GM13976 (cell line): ENCODE measurements around the gene FOXB2.
A peak's percentile ranks its signal among the peaks of the same experiment; 100 is the strongest.

ENCODE experiments used
- DNase-seq: peaks from one replicate; pipeline ENCODE4 v3.0.0; 2012; ENCODE audit warnings: low spot score
- in situ Hi-C: fragments of 300-500 bp; cut with MboI; formaldehyde crosslinking; loops from one replicate; pipeline ENCODE4 v1.12.0; 2022; ENCODE audit warnings: low sequenced_read_pairs, mixed read lengths, inconsistent platforms; ENCODE audit not compliant: unreplicated experiment
- TF ChIP-seq, protein P1 (sequence below): IDR thresholded peaks from 2 replicates; pipeline ENCODE4 v1.5.1; 2012; ENCODE audit warnings: borderline replicate concordance, mild to moderate bottlenecking; ENCODE audit not compliant: insufficient read depth; ENCODE audit errors: extremely low read depth, missing control alignments, control extremely low read depth

FOXB2 gene

DNA sequence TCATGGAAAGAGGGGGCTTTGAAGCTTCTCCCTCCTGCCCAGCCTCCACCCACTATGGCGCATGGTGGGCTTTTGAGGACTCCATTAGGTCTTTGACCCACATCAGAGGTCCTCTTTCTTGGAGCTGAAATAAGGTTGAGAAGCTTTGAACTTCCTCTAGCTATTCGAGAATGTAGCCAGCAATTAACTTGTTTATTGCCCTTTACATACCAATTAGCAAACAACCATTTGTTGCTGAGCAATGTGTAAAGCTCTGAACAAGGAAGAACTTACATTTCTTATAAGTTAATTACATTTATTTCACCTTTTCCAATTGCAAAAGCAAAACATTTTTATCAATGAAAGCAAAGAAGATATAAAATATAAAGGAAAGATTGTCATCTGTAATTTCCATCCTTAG lies 30.5 kb upstream of the FOXB2 start:
- TF ChIP-seq, protein P1, sequence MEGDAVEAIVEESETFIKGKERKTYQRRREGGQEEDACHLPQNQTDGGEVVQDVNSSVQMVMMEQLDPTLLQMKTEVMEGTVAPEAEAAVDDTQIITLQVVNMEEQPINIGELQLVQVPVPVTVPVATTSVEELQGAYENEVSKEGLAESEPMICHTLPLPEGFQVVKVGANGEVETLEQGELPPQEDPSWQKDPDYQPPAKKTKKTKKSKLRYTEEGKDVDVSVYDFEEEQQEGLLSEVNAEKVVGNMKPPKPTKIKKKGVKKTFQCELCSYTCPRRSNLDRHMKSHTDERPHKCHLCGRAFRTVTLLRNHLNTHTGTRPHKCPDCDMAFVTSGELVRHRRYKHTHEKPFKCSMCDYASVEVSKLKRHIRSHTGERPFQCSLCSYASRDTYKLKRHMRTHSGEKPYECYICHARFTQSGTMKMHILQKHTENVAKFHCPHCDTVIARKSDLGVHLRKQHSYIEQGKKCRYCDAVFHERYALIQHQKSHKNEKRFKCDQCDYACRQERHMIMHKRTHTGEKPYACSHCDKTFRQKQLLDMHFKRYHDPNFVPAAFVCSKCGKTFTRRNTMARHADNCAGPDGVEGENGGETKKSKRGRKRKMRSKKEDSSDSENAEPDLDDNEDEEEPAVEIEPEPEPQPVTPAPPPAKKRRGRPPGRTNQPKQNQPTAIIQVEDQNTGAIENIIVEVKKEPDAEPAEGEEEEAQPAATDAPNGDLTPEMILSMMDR: no peak
- in situ Hi-C loops: no loop called here
- no peak for DNase-seq

DNA sequence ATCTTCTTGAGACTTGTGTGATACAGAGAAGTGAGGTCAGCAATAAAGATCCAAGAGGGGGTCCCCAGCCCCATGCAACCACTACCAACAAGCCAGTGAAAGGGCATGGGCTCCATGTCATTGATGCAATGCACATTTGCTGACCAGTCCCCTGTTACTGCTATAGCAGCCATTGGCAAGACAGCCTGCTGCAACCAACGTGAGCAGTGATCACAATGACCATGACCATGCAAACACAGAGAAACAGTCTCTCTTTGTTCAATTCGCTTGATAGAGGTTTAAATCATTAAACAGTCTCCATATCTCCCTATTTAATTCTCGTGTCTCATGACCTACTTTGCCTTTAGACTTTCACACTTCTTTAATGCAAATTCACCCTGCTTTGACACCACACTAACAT lies 30.0 kb upstream of the FOXB2 start:
- TF ChIP-seq, protein P1: no peak
- DNase-seq: no peak
- in situ Hi-C loops: no loop called here

DNA sequence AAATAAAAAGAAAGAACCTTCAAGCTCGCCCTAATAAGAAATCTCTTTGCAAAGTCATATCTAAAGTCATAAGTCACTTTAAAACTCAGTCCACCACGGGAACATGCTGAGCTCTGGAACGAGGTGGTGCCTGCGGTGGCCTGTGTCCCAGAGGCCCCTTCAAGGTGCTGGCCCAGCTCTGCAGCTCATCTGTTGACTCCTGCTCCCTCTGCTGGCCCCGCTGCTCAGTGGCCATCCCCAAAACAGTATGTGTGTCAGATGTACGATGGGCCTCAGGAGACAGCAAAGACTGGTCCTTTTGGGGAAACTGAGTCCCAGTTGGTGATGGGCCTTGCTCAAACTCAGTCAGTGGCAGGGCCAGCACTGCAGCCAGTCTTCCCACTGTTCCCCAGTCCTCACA lies 22.8 kb upstream of the FOXB2 start:
- in situ Hi-C loops: no loop called here
- TF ChIP-seq, protein P1: peak; percentile 62
- peak; percentile 38 for DNase-seq

DNA sequence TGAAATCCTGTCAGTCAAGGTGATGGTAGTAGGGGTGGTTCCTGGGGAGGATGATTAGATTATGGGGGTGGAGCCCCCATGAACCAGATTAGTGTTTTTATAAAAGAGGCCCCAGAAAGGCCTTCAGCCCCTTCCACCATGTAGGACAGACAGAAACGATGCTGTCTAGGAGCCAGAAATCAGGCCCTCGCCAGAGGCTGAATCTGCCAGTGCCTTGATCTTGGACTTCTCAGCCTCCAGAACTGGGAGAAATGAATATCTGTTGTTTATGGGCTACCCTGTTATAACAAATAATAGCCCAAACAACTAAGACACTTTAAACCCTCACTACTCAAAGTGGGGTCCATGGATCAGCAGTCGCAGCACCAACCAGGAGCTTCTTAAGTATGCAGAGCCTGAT lies 20.2 kb upstream of the FOXB2 start:
- in situ Hi-C loops: no loop called here
- no peak for DNase-seq
- TF ChIP-seq, protein P1: no peak

DNA sequence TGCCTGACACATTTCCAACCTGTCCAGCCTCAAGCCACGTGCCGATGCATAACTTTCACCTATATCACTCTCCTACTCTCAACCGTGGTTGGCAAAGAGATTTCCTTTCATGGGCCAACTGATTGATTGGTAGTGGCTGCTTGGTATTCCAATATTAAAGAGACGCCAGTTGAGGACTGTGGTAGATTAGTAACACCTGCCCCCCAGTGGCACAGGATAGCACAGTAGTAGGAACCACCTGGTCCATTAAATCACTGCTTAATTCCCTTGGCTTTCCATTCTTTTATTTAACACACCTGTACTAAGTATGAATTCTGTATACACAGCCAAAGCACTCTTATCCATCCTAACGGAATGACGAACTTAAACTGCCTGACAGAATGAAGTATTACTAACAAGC lies 19.1 kb upstream of the FOXB2 start:
- TF ChIP-seq, protein P1: no peak
- in situ Hi-C loops: loop anchor here (10.0 kb wide), 1 partner anchor 196 kb away; no protein-coding TSS in a partner anchor
- no peak for DNase-seq

DNA sequence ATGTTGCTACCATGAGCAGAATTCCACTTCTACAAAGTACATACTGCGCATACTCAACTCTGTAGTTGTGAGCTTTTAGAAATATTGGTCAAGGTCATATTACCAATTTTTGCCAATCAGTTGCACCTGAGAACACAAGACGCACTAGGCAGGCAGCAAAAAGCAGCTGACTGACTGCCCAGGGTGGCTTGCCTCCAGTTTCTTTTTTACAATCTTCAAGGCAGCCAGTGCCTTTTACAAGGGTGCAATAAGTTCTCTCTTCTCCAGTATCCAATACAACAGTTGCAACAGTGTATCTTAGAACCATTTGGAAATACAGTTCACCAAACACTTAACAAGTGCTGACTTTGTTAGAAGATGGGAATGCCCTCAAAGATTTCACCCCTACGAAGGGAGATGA lies 16.1 kb upstream of the FOXB2 start:
- TF ChIP-seq, protein P1: no peak
- in situ Hi-C loops: loop anchor here (10.0 kb wide), 1 partner anchor 199 kb away; no protein-coding TSS in a partner anchor
- DNase-seq: no peak

DNA sequence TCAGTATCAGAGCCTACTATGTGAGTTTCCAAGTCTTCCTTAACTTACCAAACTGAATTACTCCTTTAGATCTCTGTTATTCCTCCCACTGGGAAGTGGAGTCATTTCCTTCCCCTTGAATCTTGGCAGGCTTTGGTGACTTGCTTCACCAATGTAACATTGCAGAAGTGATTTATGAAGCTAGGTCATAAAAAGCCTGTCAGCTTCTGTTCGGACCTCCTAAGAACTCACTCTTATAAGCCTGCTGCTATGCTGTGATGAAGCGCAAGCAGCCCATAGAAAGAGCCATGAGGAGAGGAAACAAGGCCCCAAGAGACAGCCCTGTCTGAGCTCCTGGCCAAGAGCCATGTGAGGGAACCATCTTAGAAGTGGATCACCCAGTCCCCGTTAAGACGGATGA lies 14.2 kb upstream of the FOXB2 start:
- TF ChIP-seq, protein P1: no peak
- in situ Hi-C loops: loop anchor here (10.0 kb wide), 1 partner anchor 200 kb away; no protein-coding TSS in a partner anchor
- DNase-seq: no peak
